ENCODE data around the gene IQGAP3. TPM values are rescaled to one million over a fixed set of nuclear protein-coding genes. Genes with fewer than 3 reads are reported as not detected.

Gene IQGAP3
- total and polyA plus RNA-seq, 2 experiments from 2014 or later: 11.9 to 31.8 TPM

- Histone ChIP-seq H2AFZ (no peak overlapping the region), H3K4me1 (ENCODE audit: insufficient read depth) (no peaks in the 10 kb centered on the region), H3F3A (replicated peaks; ENCODE audit: low read depth) (no peaks in the 10 kb centered on the region), H3K36me3 (ENCODE audit: insufficient read depth) (no peaks in the 10 kb centered on the region), H3K4me2 (no peak overlapping the region), H4K20me1 (replicated peaks; ENCODE audit: insufficient read depth) (no peaks in the 10 kb centered on the region; the same call in 1 of the 2 replicates), H3K27me3 (ENCODE audit: insufficient read depth) (no peaks in the 10 kb centered on the region), H3K9me2 (ENCODE audit: insufficient read depth) (no peaks in the 10 kb centered on the region), H3K4me3 (no peak overlapping the region), H3K79me2 (replicated peaks; ENCODE audit: insufficient read depth) (no peaks in the 10 kb centered on the region), H3K27ac (ENCODE audit: low read depth) (no peak overlapping the region)
- Mint-ChIP-seq H3K4me1 (no peaks in the 10 kb centered on the region), H3K4me3 (no peak overlapping the region), H3K36me3 (ENCODE audit: low read depth) (peaks cover 16% of the 10 kb centered on the region), H3K27me3 (ENCODE audit: insufficient read depth, low read depth, poor library complexity) (peaks cover 7% of the 10 kb centered on the region), H3K9me3 (no peaks in the 10 kb centered on the region), H3K27ac (no peak overlapping the region)
- TF ChIP-seq ZNF114 (CRISPR knock-in tag; IDR thresholded peaks at IDR 0.05): no peak
- ATAC-seq (no peak), DNase-seq (ENCODE audit: low spot score) (no peak)
Measured at GRCh38 chr1:156547982-156548381, 24.4 kb downstream of the IQGAP3 start.

- Histone ChIP-seq H2AFZ (no peak overlapping the region), H3F3A (replicated peaks; ENCODE audit: low read depth) (no peaks in the 10 kb centered on the region), H3K79me2 (replicated peaks; ENCODE audit: insufficient read depth) (no peaks in the 10 kb centered on the region), H3K4me3 (no peak overlapping the region), H3K27ac (ENCODE audit: low read depth) (no peak overlapping the region), H3K4me1 (ENCODE audit: insufficient read depth) (no peaks in the 10 kb centered on the region), H3K9me2 (ENCODE audit: insufficient read depth) (no peaks in the 10 kb centered on the region), H3K4me2 (no peak overlapping the region), H3K27me3 (ENCODE audit: insufficient read depth) (no peaks in the 10 kb centered on the region), H3K36me3 (ENCODE audit: insufficient read depth) (no peaks in the 10 kb centered on the region), H4K20me1 (replicated peaks; ENCODE audit: insufficient read depth) (no peaks in the 10 kb centered on the region; the same call in 1 of the 2 replicates)
- H3K36me3 Mint-ChIP-seq (ENCODE audit: low read depth): peaks cover 14% of the 10 kb centered on the region
- H3K9me3 Mint-ChIP-seq: no peaks in the 10 kb centered on the region
- H3K27ac Mint-ChIP-seq: no peak overlapping the region
- H3K4me3 Mint-ChIP-seq: no peak overlapping the region
- no peaks in the 10 kb centered on the region for H3K4me1 Mint-ChIP-seq
- peaks cover 7% of the 10 kb centered on the region for H3K27me3 Mint-ChIP-seq (ENCODE audit: insufficient read depth, low read depth, poor library complexity)
- DNase-seq (ENCODE audit: low spot score) (no peak), ATAC-seq (no peak)
- TF ChIP-seq CREB1 (CRISPR knock-in tag; IDR thresholded peaks at IDR 0.05; ENCODE audit: low read depth): no peak
- TF ChIP-seq EZH2 (IDR thresholded peaks at IDR 0.05; ENCODE audit: low read depth, unreplicated experiment): no peak
- TF ChIP-seq, protein P1, sequence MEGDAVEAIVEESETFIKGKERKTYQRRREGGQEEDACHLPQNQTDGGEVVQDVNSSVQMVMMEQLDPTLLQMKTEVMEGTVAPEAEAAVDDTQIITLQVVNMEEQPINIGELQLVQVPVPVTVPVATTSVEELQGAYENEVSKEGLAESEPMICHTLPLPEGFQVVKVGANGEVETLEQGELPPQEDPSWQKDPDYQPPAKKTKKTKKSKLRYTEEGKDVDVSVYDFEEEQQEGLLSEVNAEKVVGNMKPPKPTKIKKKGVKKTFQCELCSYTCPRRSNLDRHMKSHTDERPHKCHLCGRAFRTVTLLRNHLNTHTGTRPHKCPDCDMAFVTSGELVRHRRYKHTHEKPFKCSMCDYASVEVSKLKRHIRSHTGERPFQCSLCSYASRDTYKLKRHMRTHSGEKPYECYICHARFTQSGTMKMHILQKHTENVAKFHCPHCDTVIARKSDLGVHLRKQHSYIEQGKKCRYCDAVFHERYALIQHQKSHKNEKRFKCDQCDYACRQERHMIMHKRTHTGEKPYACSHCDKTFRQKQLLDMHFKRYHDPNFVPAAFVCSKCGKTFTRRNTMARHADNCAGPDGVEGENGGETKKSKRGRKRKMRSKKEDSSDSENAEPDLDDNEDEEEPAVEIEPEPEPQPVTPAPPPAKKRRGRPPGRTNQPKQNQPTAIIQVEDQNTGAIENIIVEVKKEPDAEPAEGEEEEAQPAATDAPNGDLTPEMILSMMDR (conservative IDR thresholded peaks at IDR 0.05; ENCODE audit: low read depth in 2 of 2): no peak
- TF ChIP-seq JUNB (IDR thresholded peaks at IDR 0.05; ENCODE audit: unreplicated experiment): no peak
- no peak for TF ChIP-seq ZNF331 (CRISPR knock-in tag; IDR thresholded peaks at IDR 0.05; ENCODE audit: low read depth)
- TF ChIP-seq, protein P2, sequence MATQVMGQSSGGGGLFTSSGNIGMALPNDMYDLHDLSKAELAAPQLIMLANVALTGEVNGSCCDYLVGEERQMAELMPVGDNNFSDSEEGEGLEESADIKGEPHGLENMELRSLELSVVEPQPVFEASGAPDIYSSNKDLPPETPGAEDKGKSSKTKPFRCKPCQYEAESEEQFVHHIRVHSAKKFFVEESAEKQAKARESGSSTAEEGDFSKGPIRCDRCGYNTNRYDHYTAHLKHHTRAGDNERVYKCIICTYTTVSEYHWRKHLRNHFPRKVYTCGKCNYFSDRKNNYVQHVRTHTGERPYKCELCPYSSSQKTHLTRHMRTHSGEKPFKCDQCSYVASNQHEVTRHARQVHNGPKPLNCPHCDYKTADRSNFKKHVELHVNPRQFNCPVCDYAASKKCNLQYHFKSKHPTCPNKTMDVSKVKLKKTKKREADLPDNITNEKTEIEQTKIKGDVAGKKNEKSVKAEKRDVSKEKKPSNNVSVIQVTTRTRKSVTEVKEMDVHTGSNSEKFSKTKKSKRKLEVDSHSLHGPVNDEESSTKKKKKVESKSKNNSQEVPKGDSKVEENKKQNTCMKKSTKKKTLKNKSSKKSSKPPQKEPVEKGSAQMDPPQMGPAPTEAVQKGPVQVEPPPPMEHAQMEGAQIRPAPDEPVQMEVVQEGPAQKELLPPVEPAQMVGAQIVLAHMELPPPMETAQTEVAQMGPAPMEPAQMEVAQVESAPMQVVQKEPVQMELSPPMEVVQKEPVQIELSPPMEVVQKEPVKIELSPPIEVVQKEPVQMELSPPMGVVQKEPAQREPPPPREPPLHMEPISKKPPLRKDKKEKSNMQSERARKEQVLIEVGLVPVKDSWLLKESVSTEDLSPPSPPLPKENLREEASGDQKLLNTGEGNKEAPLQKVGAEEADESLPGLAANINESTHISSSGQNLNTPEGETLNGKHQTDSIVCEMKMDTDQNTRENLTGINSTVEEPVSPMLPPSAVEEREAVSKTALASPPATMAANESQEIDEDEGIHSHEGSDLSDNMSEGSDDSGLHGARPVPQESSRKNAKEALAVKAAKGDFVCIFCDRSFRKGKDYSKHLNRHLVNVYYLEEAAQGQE (IDR thresholded peaks at IDR 0.05; ENCODE audit: unreplicated experiment): no peak
- no peak for TF ChIP-seq NANOG (IDR thresholded peaks at IDR 0.05; ENCODE audit: borderline replicate concordance)
- TF ChIP-seq EZH2phosphoT487 (IDR thresholded peaks at IDR 0.05; ENCODE audit: unreplicated experiment): no peak
- no peak for TF ChIP-seq POLR2AphosphoS5 (IDR thresholded peaks at IDR 0.05; ENCODE audit: low read depth)
- no peak for TF ChIP-seq ZNF462 (CRISPR knock-in tag; IDR thresholded peaks at IDR 0.05)
Measured at GRCh38 chr1:156547434-156547833, 24.9 kb downstream of the IQGAP3 start.

Data from GM23338 (cell line).